GM15510 (cell line): ENCODE results near the gene BRWD1.

Experiments used
- POLR2A ChIP-seq: IDR thresholded peaks from 3 replicates; pipeline ENCODE4 v1.6.1; 2011; ENCODE audit warnings: borderline replicate concordance; ENCODE audit not compliant: insufficient read length; ENCODE audit errors: extremely low read depth

Gene BRWD1

DNA sequence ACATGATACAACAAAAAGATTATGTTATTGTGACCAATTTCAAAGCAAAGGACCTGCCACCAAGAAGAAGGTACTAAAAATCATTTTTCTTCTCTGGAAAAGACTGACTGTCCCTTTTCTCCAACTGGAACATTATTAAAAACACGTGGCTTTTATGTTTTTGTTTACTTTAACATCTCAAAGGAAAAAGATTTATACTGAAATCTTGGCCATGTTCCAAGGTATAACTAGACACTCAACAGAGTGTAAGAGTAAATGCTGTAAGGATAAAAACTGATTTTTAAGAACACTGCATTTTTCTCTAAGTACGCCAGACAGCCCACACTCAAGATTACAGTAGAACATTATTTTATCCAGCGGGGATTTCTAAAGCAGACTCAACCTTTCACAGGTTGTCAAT is 62.1 kb downstream of the BRWD1 start:
- TF ChIP-seq POLR2A, result no peak

DNA sequence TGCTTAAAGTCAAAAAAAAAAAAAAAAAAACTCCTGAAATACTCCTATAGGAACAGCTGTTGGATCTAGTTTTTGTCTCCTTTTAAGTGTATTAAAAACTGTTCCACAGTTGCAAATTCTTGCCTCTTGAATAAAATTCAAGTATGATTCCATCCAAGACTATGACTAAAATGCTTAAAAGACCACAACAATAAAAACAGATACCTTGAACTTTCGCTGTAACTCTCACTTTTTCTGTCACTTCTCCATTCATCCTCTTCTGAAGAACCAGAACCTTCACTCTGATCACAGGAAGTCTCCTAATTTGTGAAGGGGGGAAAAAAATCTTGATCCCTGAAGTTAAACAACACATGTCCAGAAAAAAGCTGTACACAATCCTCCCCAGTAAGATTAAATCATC is 75.2 kb downstream of the BRWD1 start:
- no peak for TF ChIP-seq POLR2A

DNA sequence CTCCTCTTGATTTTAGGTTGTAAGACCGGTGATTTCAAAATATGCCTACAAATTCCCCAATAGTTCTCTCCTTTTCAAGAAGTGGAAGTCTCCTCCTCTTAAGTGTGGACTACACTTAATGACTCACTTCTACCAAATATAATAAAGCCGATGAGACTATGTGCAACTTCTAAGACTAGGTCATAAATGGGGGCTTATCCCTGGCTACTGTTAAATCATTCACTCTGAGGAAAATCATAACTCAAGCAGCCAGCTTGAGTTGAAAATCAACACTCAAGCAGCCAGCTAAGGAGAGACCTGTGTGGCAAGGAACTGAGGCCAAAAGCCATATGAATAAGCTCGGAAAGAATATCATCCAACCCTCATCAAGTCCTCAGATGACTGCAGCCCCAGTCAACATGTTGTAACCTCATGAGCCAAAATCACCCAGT is 80.6 kb downstream of the BRWD1 start:
- TF ChIP-seq POLR2A, result no peak

DNA sequence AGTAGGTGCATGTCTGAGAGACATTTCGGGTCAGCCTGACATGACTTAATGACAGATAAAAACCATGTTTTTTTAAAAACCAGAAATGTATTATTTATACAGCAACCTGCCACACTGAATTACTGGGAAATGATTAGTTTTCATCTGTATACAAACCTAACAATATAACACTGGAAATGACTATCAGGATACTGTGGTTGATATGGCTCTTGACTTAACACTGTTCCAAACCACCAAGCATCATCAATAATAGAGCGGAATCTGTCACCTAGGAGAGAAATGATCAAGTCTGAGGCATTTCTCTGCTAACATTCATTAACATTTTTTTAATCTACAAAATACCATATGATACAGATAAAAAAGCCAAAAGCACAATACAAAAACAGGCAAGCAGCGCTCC is 88.5 kb downstream of the BRWD1 start:
- TF ChIP-seq POLR2A, result no peak

DNA sequence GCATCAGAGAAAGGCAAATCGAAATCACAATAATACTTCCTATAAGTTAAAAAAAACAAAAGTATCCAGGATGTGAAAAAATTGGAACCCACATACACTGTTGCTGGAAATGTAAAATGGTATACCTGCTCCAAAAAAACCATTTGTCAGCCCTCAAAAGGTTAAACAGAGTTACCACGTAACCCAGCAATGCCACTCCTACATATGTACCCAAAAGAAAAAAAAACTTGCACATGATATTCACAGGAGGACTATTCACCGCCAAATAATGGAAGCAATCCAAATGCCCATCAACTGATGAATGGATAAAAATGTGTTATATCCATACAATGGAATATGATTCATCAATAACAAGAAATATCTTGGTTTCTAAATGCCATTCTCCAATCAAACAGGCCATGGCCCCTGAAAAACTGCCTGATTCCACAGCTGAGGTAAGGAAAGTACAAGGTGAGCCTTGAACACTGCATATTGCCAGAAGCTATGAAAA is 91.4 kb downstream of the BRWD1 start:
- no peak for TF ChIP-seq POLR2A

DNA sequence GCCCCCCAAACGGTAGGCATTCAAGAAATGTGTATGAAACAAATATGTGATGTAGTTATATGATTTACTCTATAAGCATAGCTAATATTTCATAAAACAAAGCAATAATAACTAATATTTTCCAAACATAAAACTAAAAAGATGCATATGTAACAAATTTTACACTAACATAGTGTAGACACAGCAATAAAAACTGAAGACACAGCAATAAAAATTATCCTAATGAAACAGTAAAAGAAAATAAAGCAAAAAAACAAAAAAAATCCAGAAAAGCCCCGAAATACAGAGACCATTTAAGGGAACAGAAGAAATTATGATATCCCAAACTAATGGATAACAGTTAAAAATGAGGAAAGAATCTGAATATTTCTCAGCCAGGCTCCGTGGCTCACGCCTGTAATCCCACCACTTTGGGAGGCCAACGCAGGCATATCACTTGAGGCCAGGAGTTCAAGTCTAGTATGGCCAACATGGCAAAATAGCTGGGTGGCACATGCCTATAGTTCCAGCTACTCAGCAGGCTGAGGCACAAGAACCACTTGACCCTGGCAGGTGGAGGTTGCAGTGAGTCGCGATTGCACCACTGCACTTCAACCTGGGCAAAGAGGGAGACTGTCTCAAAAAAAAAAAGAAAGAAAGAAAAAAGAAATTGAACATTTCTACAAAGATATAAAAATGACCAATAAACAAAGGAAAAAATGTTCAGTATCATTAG is 92.0 kb downstream of the BRWD1 start:
- no peak for TF ChIP-seq POLR2A

DNA sequence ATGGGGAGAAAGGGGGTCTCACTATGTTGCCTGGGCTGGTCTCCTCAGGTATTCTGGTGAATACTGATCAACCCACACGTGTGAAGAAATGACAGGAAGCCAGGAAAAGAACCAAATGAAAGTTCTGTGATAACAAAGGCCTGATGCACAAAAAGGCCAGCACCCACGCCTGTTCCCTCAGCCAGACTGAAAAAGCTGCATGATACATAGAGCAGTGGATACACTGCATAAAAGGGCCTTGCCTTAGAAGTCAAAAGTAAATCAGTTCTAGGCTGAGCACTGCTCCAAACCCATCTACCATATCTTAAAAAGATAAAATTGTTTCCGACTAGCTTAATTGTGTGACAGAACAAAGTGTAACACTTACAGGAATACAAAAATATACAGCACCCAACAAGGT is 93.3 kb downstream of the BRWD1 start:
- TF ChIP-seq POLR2A, result no peak

DNA sequence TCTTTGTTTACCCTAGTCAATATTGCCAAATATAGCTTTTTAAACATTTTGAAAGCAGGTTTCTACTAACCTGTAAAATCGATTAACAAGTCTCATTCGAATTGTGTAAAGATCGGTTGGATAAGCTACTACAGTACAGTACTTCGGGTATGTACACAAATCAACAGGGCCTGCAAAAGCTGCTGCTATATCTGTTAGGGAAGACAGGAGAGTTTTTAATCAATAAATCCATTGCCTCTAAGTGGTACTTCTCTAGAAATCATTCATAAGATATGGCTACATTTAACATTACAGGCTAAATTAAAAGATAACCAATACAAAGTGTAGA is 95.4 kb downstream of the BRWD1 start:
- no peak for TF ChIP-seq POLR2A

DNA sequence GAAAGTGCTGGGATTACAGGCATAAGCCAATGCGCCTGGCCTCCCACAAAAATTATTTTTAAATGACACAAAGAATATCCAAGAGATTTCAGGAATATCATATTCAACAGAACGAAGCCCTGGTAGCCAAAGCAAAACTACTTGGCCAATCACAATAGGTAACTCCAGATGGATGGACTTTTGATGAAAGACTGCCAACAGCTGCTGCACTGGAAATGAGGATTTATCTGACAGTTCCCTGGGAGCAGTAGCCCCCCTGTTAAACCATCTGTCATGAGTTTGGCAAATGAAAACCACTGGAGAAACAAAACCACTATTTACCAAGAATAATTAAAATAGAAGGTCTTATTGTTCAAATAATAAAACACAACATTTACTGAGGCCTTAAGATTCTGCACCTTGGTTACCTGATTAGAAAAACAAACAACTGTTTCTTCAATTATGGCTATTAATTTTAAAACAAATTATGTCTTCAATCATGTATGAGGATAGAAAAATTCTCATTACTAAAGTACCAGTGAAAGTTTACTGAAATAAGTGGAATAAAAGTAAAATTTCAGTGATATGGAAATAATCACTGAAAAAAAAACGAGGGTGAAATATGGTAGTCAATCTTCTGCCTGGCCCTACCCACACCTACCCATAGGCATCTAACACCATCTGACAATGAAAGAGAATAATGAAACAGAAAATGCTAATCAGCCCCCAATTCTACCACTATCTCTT is 95.9 kb downstream of the BRWD1 start:
- no peak for TF ChIP-seq POLR2A

DNA sequence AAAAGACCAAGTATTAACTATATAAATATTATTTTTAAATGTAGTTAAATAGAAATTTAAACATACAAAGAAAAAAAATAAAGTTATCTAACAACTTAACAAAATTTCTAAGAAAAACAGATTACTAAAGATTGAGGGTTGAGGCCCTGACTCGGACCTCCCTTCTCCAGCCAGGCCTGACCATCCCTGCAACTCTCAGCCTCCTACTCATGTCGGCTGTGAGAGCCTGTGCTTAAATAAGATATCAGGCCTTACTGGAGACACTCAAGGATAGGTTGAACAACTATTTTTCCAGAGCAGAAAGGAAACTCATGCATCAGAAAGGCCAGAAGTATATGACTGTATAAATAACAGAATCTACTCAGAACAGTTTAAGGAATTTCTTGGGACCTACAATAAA is 97.1 kb downstream of the BRWD1 start:
- TF ChIP-seq POLR2A, result no peak

DNA sequence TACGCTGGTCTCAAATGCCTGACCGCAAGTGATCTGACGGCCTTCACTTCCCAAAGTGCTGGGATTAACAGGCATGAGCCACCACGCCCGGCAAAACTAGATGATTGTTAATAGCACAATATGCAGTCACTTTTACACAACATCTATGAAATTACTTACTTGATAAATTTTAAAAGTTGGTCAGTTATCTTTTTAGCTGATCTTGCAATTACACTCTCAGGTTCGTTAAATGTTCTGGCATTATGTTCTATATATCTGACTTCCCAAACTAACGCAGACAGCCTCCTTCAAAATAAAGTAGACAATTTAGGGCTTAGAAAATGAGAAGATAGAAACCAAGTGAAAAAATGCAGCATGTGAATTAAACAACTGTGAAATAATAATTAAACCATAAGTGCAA is 98.4 kb downstream of the BRWD1 start:
- TF ChIP-seq POLR2A, result no peak

DNA sequence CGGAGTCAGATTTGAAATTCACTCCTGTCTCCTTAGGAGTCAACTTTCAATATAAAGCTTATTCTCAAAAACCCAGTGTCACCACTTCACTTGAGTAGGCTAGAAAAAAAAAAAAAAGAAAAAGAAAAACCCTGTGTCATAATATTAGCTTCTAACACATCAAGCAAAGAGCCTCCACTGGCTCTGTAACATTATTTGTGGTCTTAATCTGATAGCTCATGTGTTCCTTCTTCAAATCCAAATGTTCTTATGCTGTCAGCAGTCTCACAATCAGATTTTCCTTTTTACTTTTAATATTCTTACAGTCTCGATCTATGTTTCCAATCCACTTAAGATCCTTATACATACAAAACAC is 104.1 kb downstream of the BRWD1 start:
- no peak for TF ChIP-seq POLR2A

DNA sequence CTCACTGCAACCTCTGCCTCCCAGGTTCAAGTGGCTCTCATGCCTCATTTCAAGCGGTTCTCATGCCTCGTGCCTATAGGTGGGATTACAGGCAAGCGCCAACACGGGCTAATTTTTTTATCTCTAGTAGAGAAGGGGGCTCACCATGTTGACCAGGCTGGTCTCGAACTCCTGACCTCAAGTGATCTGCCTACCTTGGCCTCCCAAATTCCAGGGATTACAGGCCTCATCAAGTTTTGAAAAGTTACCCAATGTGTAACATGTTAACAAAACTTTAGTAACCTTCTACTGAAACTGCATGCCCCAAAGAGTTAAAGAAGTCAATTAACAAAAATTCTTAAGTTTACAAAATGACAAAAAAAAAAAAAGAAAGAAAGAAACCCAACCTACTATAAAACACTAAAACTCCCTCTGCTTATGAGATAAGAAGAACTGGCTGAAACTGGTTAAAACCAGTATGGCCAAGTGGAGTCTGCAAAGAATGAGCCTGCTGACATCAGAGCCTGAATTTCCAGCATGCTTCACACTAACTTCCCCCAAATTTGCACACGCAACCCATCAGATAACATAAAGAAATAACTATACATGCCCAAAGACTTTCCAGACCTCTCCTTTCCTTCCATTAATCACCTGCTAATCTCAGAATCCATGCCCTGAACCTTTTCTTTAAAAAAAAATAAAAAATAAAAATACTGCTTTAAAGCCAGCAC is 104.7 kb downstream of the BRWD1 start:
- TF ChIP-seq POLR2A, result no peak

DNA sequence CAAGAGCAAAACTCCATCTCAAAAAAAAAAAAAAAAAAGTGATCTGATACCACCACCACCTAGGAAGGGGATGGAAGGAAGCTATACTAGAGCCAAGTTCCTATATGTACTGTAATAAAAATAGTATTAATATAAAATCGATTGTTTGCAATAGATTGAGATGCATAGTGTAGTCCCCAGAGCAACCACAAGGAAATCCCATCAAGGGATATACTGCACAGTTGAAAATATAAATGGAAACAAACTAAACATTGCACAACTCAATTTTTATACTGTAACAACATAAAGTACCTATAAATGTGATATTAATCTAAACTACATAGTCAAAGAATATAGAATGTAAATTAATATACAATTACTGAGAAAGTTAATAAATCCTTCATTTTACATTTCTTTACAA is 109.3 kb downstream of the BRWD1 start:
- no peak for TF ChIP-seq POLR2A

DNA sequence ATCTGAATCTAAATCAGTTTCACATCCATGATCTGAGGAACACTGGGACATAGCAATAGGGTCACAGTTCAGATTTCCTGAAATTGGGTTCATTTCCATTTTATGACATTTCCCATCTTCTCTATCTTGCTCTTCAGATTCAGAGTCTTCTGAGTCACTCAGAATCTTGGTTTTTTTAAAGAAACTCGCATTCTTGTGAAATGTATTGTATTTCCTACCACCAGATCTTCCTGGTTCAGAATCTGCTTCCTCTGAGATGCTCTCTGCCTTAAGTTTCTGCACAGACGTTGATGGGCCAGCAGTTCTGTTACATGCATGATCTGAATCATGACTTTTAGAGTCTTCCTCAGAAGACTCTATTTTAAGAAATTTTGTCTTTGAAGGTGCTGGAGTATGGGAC is 114.6 kb downstream of the BRWD1 start:
- no peak for TF ChIP-seq POLR2A
